Renal pelvis (tissue), 12 donors: ENCODE results near the gene VRK3. TPM values are rescaled to one million over a fixed set of nuclear protein-coding genes. Genes with fewer than 3 reads are reported as not detected.
"Not testable (repeated sequence)": the region's sequence is repeated elsewhere in the genome, so short reads cannot be mapped to it uniquely, and the experiment has no call there.

ENCODE experiments used
- DNase-seq: peaks from one replicate; pipeline ENCODE4 v3.0.0-alpha.2; 2013
- long read RNA-seq, 16 experiments: transcript quantifications; one replicate each; lab custom pipeline, GENCODE V29; 2026
- polyA plus RNA-seq, 3 donors: library from polyadenylated mRNA; unstranded; fragments of 120-200 nt; gene quantifications; one replicate each; pipeline ENCODE4 v1.2.1, GENCODE V29; 2013; ENCODE audit not compliant: insufficient read length in 3 of 3

VRK3 gene, protein sequence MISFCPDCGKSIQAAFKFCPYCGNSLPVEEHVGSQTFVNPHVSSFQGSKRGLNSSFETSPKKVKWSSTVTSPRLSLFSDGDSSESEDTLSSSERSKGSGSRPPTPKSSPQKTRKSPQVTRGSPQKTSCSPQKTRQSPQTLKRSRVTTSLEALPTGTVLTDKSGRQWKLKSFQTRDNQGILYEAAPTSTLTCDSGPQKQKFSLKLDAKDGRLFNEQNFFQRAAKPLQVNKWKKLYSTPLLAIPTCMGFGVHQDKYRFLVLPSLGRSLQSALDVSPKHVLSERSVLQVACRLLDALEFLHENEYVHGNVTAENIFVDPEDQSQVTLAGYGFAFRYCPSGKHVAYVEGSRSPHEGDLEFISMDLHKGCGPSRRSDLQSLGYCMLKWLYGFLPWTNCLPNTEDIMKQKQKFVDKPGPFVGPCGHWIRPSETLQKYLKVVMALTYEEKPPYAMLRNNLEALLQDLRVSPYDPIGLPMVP
- polyA plus RNA-seq: 10 to 100 TPM; 49.7 to 55.3 (median 53.1) TPM
- long read RNA-seq, donor 1, transcript VRK3-217 (15 exons, 2,126 nt): major isoform, 7 of 9 reads
- long read RNA-seq, donor 1, partial matches to known transcripts: 0 of 9 reads
- long read RNA-seq, donor 1, other reads (novel, unspliced or antisense): 0 of 9 reads
- long read RNA-seq, donor 2, transcript VRK3-217 (15 exons, 2,126 nt): major isoform, 9 of 13 reads
- long read RNA-seq, donor 2, partial matches to known transcripts: 0 of 13 reads
- long read RNA-seq, donor 2, other reads (novel, unspliced or antisense): 0 of 13 reads
- long read RNA-seq, donor 3, transcript VRK3-217 (15 exons, 2,126 nt): major isoform, 7 of 12 reads
- long read RNA-seq, donor 3, partial matches to known transcripts: 0 of 12 reads
- long read RNA-seq, donor 3, other reads (novel, unspliced or antisense): 0 of 12 reads
- long read RNA-seq, donor 4, partial matches to known transcripts: 5 of 13 reads
- long read RNA-seq, donor 4, other reads (novel, unspliced or antisense): 0 of 13 reads
- long read RNA-seq, donor 5, partial matches to known transcripts: 0 of 5 reads
- long read RNA-seq, donor 5, other reads (novel, unspliced or antisense): 0 of 5 reads
- long read RNA-seq, donor 6, transcript VRK3-217 (15 exons, 2,126 nt): major isoform, 11 of 18 reads
- long read RNA-seq, donor 6, transcript VRK3-208 (1 exons, 2,197 nt): minor isoform, 5 of 18 reads
- long read RNA-seq, donor 6, partial matches to known transcripts: 0 of 18 reads
- long read RNA-seq, donor 6, other reads (novel, unspliced or antisense): 0 of 18 reads
- long read RNA-seq, donor 7, partial matches to known transcripts: 0 of 6 reads
- long read RNA-seq, donor 7, other reads (novel, unspliced or antisense): 0 of 6 reads
- long read RNA-seq, donor 8, transcript VRK3-217 (15 exons, 2,126 nt): major isoform, 5 of 6 reads
- long read RNA-seq, donor 8, partial matches to known transcripts: 0 of 6 reads
- long read RNA-seq, donor 8, other reads (novel, unspliced or antisense): 0 of 6 reads
- long read RNA-seq, donor 9, transcript VRK3-217 (15 exons, 2,126 nt): major isoform, 12 of 14 reads
- long read RNA-seq, donor 9, partial matches to known transcripts: 0 of 14 reads
- long read RNA-seq, donor 9, other reads (novel, unspliced or antisense): 0 of 14 reads
- long read RNA-seq, donor 10, transcript VRK3-217 (15 exons, 2,126 nt): major isoform, 9 of 15 reads
- long read RNA-seq, donor 10, partial matches to known transcripts: 0 of 15 reads
- long read RNA-seq, donor 10, other reads (novel, unspliced or antisense): 0 of 15 reads
- long read RNA-seq, donor 11, transcript VRK3-217 (15 exons, 2,126 nt): major isoform, 8 of 14 reads
- long read RNA-seq, donor 11, partial matches to known transcripts: 0 of 14 reads
- long read RNA-seq, donor 11, other reads (novel, unspliced or antisense): 0 of 14 reads
- long read RNA-seq, donor 12, transcript VRK3-217 (15 exons, 2,126 nt): major isoform, 9 of 18 reads
- long read RNA-seq, donor 12, partial matches to known transcripts: 0 of 18 reads
- long read RNA-seq, donor 12, other reads (novel, unspliced or antisense): 0 of 18 reads
- long read RNA-seq, donor 13, partial matches to known transcripts: 0 of 6 reads
- long read RNA-seq, donor 13, other reads (novel, unspliced or antisense): 0 of 6 reads
- long read RNA-seq, donor 14, transcript VRK3-217 (15 exons, 2,126 nt): major isoform, 7 of 18 reads
- long read RNA-seq, donor 14, partial matches to known transcripts: 0 of 18 reads
- long read RNA-seq, donor 14, other reads (novel, unspliced or antisense): 0 of 18 reads
- long read RNA-seq, donor 15, transcript VRK3-217 (15 exons, 2,126 nt): major isoform, 12 of 24 reads
- long read RNA-seq, donor 15, partial matches to known transcripts: 5 of 24 reads
- long read RNA-seq, donor 15, other reads (novel, unspliced or antisense): 0 of 24 reads
- long read RNA-seq, donor 16, transcript VRK3-217 (15 exons, 2,126 nt): major isoform, 12 of 16 reads
- long read RNA-seq, donor 16, partial matches to known transcripts: 0 of 16 reads
- long read RNA-seq, donor 16, other reads (novel, unspliced or antisense): 0 of 16 reads

DNA sequence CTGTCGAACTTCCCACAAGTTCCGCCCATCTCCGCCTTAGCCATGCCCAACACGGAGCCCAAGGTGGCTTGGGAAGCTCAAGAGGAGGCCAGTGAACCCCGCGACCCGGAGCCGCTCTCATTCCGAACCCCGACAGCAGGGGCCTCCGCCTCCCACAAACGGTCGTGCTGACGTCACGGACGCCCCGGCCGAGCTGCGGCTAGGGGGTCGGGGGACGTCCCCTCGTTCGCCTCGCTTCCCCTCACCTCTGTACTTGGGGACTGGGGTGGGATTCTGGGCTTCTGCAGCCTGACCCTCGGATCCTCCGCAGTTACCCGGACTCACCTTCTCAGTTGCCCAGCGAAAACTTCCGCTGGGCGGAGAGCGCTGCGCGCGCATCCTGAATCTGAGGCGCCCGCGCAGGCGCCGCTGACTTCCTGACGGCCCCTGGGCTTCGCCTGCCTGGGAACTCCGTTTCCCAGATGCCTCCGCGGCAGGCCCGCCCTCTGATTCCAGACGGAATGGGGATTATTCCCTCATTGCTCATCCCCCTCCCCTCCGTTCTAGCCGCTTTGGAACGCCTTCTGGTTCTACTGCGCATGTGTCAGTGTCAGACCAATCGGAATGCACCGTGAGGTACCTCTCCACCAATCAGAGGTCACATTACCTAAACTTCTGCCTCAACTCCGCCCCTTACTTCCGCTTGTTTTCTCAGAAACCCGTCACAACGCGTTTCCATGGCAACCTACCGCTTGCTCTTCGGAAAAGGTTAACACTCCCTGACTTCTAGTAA is at the start of gene VRK3:
VRK3 (minus strand) TSS at position 351 of the 772 bp plus-strand sequence. CDS start 9,210 bp downstream, outside the sequence.
- DNase-seq: peak; percentile 100

GRCh38 chr19:50068382-50068781 is 43.2 kb upstream of the VRK3 start:
- DNase-seq: not testable (repeated sequence)

- DNase-seq: no peak
These were observed 42.4 kb upstream of the VRK3 start for GRCh38 chr19:50067575-50067974.

DNA sequence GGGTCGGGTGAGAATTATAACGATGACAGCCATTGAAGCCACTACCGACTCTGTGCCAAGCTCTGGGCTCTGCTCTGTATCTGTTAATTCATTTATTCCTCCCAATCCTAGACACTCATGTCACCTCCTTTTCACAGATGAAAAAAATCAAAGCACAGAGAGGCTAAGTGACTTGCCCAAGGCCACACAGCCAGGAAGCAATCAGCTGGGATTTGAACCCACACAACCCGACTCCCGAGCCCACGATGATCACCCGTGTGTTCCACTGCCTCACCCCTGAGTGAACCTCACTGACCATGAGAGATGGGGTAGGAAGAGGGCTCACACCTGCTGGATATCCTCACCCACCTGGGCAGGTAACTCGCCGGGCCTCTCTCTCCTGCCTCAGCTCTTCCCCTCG is 40.8 kb upstream of the VRK3 start:
- no peak for DNase-seq

DNA sequence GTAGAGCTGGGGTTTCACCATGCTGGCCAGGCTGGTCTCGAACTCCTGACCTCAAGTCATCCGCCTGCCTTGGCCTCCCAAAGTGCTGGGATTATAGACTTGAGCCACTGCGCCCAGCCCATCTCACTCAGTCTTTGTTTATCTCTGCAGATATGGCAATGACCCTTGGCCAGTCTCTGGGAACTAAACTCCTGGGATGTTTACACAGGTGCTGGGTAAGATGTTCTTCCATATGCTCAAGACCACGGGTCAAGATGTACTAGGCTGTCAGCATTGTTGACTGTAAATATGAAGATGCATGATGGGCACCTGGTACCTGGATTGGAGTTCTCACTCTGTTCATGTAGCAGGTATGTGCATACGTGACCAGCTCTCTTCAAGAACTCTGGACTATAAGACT is 36.5 kb upstream of the VRK3 start:
- no peak for DNase-seq

GRCh38 chr19:50060107-50060506 is 34.9 kb upstream of the VRK3 start:
- no peak for DNase-seq

- no peak for DNase-seq
These were observed 33.9 kb upstream of the VRK3 start for GRCh38 chr19:50059045-50059444.

GRCh38 chr19:50058425-50058824 is 33.3 kb upstream of the VRK3 start:
- DNase-seq: no peak

DNA sequence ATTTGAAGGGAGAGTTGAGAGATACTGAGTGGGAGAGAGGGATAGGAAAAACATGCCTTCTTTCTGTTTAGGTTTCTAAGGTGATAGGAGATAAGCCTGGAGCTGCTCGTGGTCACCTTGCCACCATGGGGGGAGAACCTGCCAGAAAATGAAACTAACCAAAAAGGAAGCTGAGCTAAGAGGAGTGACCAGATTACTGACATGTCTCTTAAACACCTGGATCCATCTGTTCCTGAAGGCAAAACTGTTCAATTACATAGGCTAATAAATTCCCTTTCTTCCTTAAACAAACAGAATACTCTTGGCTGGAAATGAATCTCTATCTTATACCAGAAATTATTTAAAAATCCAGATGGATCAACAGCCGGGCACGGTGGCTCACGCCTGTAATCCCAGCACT is 27.9 kb upstream of the VRK3 start:
- no peak for DNase-seq

GRCh38 chr19:50051964-50052363 is 26.8 kb upstream of the VRK3 start:
- no peak for DNase-seq

DNA sequence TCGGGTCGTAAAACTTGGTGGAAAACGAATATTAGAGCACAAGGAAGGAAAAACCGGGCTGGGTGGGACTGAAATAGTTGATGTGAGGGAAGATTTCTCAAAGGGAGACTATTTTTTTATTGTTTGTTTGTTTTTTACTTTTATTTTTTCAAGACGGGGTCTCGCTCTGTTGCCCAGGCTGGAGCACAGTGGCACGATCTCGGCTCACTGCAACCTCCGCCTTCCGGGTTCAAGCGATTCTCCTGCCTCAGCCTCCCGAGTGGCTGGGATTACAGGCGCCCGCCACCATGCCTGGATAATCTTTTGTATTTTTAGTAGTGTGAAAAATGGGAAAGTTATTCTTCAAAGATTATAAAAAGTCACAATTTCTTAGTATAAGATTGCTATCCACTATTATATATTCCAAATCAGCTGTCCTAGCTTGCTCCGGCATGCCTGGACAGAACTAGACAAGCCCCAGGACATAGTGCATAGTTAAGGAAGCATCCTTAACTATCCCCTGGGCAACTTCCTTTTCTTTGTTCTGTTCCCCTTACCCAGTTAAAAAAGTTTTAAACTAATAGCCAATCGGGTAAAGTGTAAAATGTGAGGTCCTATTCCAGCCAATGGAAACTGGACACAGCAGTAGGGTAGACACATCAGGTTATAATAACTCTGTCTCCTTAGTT is 26.2 kb upstream of the VRK3 start:
- not testable (repeated sequence) for DNase-seq

GRCh38 chr19:50050406-50051227 is 25.4 kb upstream of the VRK3 start:
- DNase-seq: peak; percentile 88

- DNase-seq: no peak
These were observed 22.5 kb upstream of the VRK3 start for GRCh38 chr19:50047671-50048070.

DNA sequence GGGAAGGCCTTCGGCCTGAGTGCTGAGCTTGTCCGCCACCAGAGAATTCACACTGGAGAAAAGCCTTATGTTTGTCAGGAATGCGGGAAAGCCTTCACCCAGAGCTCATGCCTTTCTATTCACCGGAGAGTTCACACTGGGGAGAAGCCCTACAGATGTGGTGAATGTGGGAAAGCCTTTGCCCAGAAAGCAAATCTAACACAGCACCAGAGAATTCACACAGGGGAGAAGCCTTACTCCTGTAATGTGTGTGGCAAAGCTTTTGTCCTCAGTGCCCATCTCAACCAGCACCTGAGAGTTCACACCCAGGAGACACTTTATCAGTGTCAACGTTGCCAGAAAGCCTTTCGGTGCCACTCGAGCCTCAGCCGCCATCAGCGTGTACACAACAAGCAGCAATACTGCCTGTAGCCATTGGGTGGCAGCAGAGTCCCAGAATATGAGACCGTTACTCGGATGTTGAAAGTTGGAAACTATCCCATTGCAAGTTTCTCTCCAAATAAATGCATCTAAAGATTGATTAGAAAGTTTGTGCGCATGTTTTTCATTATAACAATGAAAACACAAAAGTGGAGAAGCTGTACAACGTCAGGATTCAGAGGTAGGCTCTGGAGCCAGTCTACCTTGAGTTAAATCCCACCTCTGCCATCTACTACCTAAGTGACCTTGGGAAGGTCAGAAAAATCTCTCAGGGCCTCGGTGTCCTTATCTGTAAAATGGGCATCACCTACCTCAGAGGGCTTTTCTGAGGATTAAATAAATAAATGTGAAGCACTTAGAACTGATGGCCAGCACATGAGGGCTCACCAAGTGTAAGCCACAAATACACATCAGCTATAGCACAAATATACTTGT is 21.7 kb upstream of the VRK3 start:
- DNase-seq: peak; percentile 52

- no peak for DNase-seq
These were observed 19.8 kb upstream of the VRK3 start for GRCh38 chr19:50044922-50045321.

- DNase-seq: no peak
These were observed 18.8 kb upstream of the VRK3 start for GRCh38 chr19:50043967-50044366.
